GM23338 (cell line): ENCODE measurements around the gene BCKDHA. TPM values are rescaled to one million over a fixed set of nuclear protein-coding genes. Genes with fewer than 3 reads are reported as not detected.

Experiments used
- ATAC-seq: fragments of 200-7000 bp; cut with Tn5 transposase; 3 replicates; pipeline ENCODE4 v1.9.1; 2020
- DNase-seq: peaks from one replicate; pipeline ENCODE4 v3.0.0-alpha.2; 2015; ENCODE audit warnings: low spot score
- H2AFZ ChIP-seq: fragments of 200-600 bp; sonication (generic); 2 replicates; pipeline ENCODE4 v1.8.0; 2016; ENCODE audit warnings: antibody characterized with exemption, mild to moderate bottlenecking, moderate library complexity
- H3F3A ChIP-seq: fragments of 200-600 bp; sonication (generic); replicated peaks from 2 replicates; pipeline ENCODE4 v1.8.0; 2017; ENCODE audit warnings: antibody characterized with exemption, mixed run types, low read depth
- H3K27ac ChIP-seq: fragments of 200-600 bp; sonication (generic); 2 replicates; pipeline ENCODE4 v1.6.1; 2016; ENCODE audit warnings: low read depth
- H3K27me3 ChIP-seq: fragments of 200-600 bp; sonication (generic); 2 replicates; pipeline ENCODE4 v1.8.0; 2016; ENCODE audit warnings: mild to moderate bottlenecking, mixed run types, moderate library complexity; ENCODE audit not compliant: insufficient read depth
- H3K36me3 ChIP-seq: fragments of 200-600 bp; sonication (generic); 2 replicates; pipeline ENCODE4 v1.8.0; 2016; ENCODE audit warnings: mild to moderate bottlenecking; ENCODE audit not compliant: insufficient read depth
- H3K4me1 ChIP-seq: fragments of 200-600 bp; sonication (generic); 2 replicates; pipeline ENCODE4 v1.8.0; 2016; ENCODE audit warnings: mild to moderate bottlenecking, moderate library complexity; ENCODE audit not compliant: insufficient read depth
- H3K4me2 ChIP-seq: fragments of 200-600 bp; sonication (generic); 2 replicates; pipeline ENCODE4 v1.7.1; 2017; ENCODE audit warnings: mixed run types
- H3K4me3 ChIP-seq: fragments of 200-600 bp; sonication (generic); 2 replicates; pipeline ENCODE4 v1.6.1; 2016; ENCODE audit warnings: mixed run types
- H3K79me2 ChIP-seq: fragments of 200-600 bp; sonication (generic); replicated peaks from 2 replicates; pipeline ENCODE4 v1.8.0; 2017; ENCODE audit warnings: mild to moderate bottlenecking; ENCODE audit not compliant: insufficient read depth
- H3K9me2 ChIP-seq: fragments of 200-600 bp; sonication (generic); 2 replicates; pipeline ENCODE4 v1.8.0; 2017; ENCODE audit not compliant: insufficient read depth
- H4K20me1 ChIP-seq: fragments of 200-600 bp; sonication (generic); replicated peaks from 2 replicates; pipeline ENCODE4 v1.8.0; 2017; ENCODE audit warnings: mild to moderate bottlenecking; ENCODE audit not compliant: insufficient read depth
- H3K27ac Mint-ChIP-seq: 2 replicates; pipeline ENCODE4 v1.8.0; 2020; ENCODE audit warnings: inconsistent platforms, mild to moderate bottlenecking, moderate library complexity, mixed read lengths
- H3K27me3 Mint-ChIP-seq: 3 replicates; pipeline ENCODE4 v1.8.0; 2022; ENCODE audit warnings: low read depth, mild to moderate bottlenecking, moderate library complexity, mixed read lengths, inconsistent platforms; ENCODE audit not compliant: insufficient read depth, poor library complexity
- H3K36me3 Mint-ChIP-seq: 3 replicates; pipeline ENCODE4 v1.8.0; 2021; ENCODE audit warnings: low read depth, mild to moderate bottlenecking, inconsistent platforms, moderate library complexity, mixed read lengths
- H3K4me1 Mint-ChIP-seq: 3 replicates; pipeline ENCODE4 v1.8.0; 2020; ENCODE audit warnings: mild to moderate bottlenecking, inconsistent platforms, mixed read lengths
- H3K4me3 Mint-ChIP-seq: 3 replicates; pipeline ENCODE4 v1.8.0; 2021; ENCODE audit warnings: moderate library complexity, mild to moderate bottlenecking, inconsistent platforms, mixed read lengths
- H3K9me3 Mint-ChIP-seq: 3 replicates; pipeline ENCODE4 v1.8.0; 2020; ENCODE audit warnings: moderate library complexity, mild to moderate bottlenecking, inconsistent platforms, mixed read lengths
- CREB1 ChIP-seq: fragments of 250-450 bp; sonication (Bioruptor Pico); IDR thresholded peaks from 2 replicates; pipeline ENCODE4 v1.5.0; 2020; ENCODE audit warnings: low read depth, mild to moderate bottlenecking, moderate library complexity
- CTCF ChIP-seq, 2 experiments: fragments of 200-600 bp in 1 of 2; sonication (generic) in 1 of 2; conservative IDR thresholded peaks; 2 replicates each; pipeline versions ENCODE4 v1.5.1 to v1.6.1; 2016 to 2017; ENCODE audit warnings: antibody characterized with exemption in 2 of 2, low read depth in 2 of 2, mild to moderate bottlenecking in 2 of 2, moderate library complexity in 1 of 2
- ETS1 ChIP-seq: IDR thresholded peaks from 2 replicates; pipeline ENCODE4 v1.6.1; 2016; ENCODE audit warnings: antibody characterized with exemption
- EZH2 ChIP-seq: fragments of 200-600 bp; sonication (generic); IDR thresholded peaks from one replicate; pipeline ENCODE4 v1.8.0; 2017; ENCODE audit warnings: antibody characterized with exemption, mild to moderate bottlenecking, low read depth; ENCODE audit not compliant: unreplicated experiment
- EZH2phosphoT487 ChIP-seq: fragments of 200-600 bp; sonication (generic); IDR thresholded peaks from one replicate; pipeline ENCODE4 v1.8.1; 2018; ENCODE audit warnings: antibody characterized with exemption; ENCODE audit not compliant: unreplicated experiment
- JUNB ChIP-seq: IDR thresholded peaks from one replicate; pipeline ENCODE4 v1.6.1; 2016; ENCODE audit warnings: antibody characterized with exemption; ENCODE audit not compliant: unreplicated experiment
- NANOG ChIP-seq: IDR thresholded peaks from 2 replicates; pipeline ENCODE4 v1.6.1; 2016; ENCODE audit warnings: antibody characterized with exemption, borderline replicate concordance
- POLR2AphosphoS5 ChIP-seq: IDR thresholded peaks from 2 replicates; pipeline ENCODE4 v1.6.1; 2016; ENCODE audit warnings: antibody characterized with exemption, low read depth
- STAT1 ChIP-seq: IDR thresholded peaks from one replicate; pipeline ENCODE4 v1.6.1; 2016; ENCODE audit warnings: antibody characterized with exemption; ENCODE audit not compliant: unreplicated experiment
- ZNF114 ChIP-seq: fragments of 250-450 bp; sonication (Bioruptor Pico); IDR thresholded peaks from 2 replicates; pipeline ENCODE4 v1.5.0; 2020; ENCODE audit warnings: mild to moderate bottlenecking, moderate library complexity
- ZNF331 ChIP-seq: fragments of 250-450 bp; sonication (Bioruptor Pico); IDR thresholded peaks from 2 replicates; pipeline ENCODE4 v1.5.0; 2020; ENCODE audit warnings: low read depth, mild to moderate bottlenecking, moderate library complexity
- polyA plus RNA-seq: library from polyadenylated mRNA; unstranded; fragments of >200 nt; fragmentation: Nextera tagmentation; extraction: Ambion mirVana; gene quantifications from 2 replicates; pipeline ENCODE4 v1.2.1, GENCODE V29; 2016
- total RNA-seq: library from RNA; depleted of rRNA; stranded (reverse); fragments of >200 nt; shearing (Covaris generic); gene quantifications from 2 replicates; pipeline ENCODE4 v1.2.3, GENCODE V29; 2014
- TF ChIP-seq, protein P1 (sequence below): IDR thresholded peaks from one replicate; pipeline ENCODE4 v1.6.1; 2018; ENCODE audit warnings: antibody characterized with exemption; ENCODE audit not compliant: unreplicated experiment
- TF ChIP-seq, protein P2 (sequence below): fragments of 250-450 bp; sonication (Bioruptor Pico); IDR thresholded peaks from 2 replicates; pipeline ENCODE4 v1.5.0; 2020; ENCODE audit warnings: mild to moderate bottlenecking, moderate library complexity

Gene BCKDHA
- total and polyA plus RNA-seq, 2 experiments from 2014 or later: 15.0 to 42.4 TPM

DNA sequence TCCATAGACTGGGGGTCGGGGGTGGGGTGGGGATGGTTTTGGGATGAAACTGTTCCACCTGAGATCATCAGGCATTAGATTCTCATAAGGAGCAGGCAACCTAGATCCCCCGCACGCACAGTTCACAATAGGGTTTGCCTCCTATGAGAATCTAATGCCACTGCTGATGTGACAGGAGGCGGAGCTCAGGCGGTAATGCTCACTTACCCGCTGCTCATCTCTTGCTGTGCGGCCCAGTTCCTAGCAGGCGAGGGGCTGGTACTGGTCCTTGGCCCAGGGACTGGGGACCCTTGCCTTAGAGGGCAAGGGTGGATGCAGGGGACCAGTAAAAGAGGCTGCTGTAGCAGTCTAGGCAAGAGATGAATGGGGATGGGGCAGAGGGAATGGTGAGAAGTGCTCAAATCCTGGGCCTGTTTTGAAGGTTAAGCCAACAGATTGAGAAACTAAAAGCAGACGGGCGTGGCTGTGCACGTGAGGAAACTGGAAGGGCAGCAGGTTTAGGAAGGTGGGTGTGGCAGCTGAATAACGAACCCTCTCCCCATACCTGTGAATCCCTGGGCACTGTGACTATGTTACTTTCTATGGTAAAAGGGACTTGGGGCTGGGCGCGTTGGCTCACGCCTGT lies 43.8 kb downstream of the BCKDHA start:
- H3K4me1 Mint-ChIP-seq: peaks cover 18% of the 10 kb centered on the region
- H3K4me3 Mint-ChIP-seq: no peak overlapping the region
- Histone ChIP-seq H3K4me1 (peaks cover 8% of the 10 kb centered on the region), H4K20me1 (no peaks in the 10 kb centered on the region; the same call in 1 of the 2 replicates), H3K27me3 (0 out of 2 replicates have a peak, but pooled peaks cover 2% of the 10 kb centered on the region), H3K27ac (no peak overlapping the region), H3K36me3 (no peaks in the 10 kb centered on the region), H3K9me2 (no peaks in the 10 kb centered on the region), H3K79me2 (peaks cover 9% of the 10 kb centered on the region), H2AFZ (no peak overlapping the region), H3K4me3 (no peak overlapping the region), H3F3A (no peaks in the 10 kb centered on the region), H3K4me2 (no peak overlapping the region)
- H3K27me3 Mint-ChIP-seq: peaks cover 10% of the 10 kb centered on the region
- no peak for DNase-seq
- no peak for ATAC-seq
- H3K9me3 Mint-ChIP-seq: peaks cover 3% of the 10 kb centered on the region; the same call in 2 of the 3 replicates
- peaks cover 9% of the 10 kb centered on the region for H3K36me3 Mint-ChIP-seq
- no peak for TF ChIP-seq ZNF331 (CRISPR knock-in tag)
- TF ChIP-seq EZH2phosphoT487: no peak
- no peak for TF ChIP-seq CTCF (conservative IDR thresholded peaks at IDR 0.05; ENCODE audit: low read depth in 2 of 2)
- TF ChIP-seq EZH2: no peak
- TF ChIP-seq ETS1: no peak
- TF ChIP-seq STAT1: no peak
- TF ChIP-seq, protein P1, sequence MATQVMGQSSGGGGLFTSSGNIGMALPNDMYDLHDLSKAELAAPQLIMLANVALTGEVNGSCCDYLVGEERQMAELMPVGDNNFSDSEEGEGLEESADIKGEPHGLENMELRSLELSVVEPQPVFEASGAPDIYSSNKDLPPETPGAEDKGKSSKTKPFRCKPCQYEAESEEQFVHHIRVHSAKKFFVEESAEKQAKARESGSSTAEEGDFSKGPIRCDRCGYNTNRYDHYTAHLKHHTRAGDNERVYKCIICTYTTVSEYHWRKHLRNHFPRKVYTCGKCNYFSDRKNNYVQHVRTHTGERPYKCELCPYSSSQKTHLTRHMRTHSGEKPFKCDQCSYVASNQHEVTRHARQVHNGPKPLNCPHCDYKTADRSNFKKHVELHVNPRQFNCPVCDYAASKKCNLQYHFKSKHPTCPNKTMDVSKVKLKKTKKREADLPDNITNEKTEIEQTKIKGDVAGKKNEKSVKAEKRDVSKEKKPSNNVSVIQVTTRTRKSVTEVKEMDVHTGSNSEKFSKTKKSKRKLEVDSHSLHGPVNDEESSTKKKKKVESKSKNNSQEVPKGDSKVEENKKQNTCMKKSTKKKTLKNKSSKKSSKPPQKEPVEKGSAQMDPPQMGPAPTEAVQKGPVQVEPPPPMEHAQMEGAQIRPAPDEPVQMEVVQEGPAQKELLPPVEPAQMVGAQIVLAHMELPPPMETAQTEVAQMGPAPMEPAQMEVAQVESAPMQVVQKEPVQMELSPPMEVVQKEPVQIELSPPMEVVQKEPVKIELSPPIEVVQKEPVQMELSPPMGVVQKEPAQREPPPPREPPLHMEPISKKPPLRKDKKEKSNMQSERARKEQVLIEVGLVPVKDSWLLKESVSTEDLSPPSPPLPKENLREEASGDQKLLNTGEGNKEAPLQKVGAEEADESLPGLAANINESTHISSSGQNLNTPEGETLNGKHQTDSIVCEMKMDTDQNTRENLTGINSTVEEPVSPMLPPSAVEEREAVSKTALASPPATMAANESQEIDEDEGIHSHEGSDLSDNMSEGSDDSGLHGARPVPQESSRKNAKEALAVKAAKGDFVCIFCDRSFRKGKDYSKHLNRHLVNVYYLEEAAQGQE: no peak
- no peak for TF ChIP-seq JUNB
- TF ChIP-seq, protein P2, sequence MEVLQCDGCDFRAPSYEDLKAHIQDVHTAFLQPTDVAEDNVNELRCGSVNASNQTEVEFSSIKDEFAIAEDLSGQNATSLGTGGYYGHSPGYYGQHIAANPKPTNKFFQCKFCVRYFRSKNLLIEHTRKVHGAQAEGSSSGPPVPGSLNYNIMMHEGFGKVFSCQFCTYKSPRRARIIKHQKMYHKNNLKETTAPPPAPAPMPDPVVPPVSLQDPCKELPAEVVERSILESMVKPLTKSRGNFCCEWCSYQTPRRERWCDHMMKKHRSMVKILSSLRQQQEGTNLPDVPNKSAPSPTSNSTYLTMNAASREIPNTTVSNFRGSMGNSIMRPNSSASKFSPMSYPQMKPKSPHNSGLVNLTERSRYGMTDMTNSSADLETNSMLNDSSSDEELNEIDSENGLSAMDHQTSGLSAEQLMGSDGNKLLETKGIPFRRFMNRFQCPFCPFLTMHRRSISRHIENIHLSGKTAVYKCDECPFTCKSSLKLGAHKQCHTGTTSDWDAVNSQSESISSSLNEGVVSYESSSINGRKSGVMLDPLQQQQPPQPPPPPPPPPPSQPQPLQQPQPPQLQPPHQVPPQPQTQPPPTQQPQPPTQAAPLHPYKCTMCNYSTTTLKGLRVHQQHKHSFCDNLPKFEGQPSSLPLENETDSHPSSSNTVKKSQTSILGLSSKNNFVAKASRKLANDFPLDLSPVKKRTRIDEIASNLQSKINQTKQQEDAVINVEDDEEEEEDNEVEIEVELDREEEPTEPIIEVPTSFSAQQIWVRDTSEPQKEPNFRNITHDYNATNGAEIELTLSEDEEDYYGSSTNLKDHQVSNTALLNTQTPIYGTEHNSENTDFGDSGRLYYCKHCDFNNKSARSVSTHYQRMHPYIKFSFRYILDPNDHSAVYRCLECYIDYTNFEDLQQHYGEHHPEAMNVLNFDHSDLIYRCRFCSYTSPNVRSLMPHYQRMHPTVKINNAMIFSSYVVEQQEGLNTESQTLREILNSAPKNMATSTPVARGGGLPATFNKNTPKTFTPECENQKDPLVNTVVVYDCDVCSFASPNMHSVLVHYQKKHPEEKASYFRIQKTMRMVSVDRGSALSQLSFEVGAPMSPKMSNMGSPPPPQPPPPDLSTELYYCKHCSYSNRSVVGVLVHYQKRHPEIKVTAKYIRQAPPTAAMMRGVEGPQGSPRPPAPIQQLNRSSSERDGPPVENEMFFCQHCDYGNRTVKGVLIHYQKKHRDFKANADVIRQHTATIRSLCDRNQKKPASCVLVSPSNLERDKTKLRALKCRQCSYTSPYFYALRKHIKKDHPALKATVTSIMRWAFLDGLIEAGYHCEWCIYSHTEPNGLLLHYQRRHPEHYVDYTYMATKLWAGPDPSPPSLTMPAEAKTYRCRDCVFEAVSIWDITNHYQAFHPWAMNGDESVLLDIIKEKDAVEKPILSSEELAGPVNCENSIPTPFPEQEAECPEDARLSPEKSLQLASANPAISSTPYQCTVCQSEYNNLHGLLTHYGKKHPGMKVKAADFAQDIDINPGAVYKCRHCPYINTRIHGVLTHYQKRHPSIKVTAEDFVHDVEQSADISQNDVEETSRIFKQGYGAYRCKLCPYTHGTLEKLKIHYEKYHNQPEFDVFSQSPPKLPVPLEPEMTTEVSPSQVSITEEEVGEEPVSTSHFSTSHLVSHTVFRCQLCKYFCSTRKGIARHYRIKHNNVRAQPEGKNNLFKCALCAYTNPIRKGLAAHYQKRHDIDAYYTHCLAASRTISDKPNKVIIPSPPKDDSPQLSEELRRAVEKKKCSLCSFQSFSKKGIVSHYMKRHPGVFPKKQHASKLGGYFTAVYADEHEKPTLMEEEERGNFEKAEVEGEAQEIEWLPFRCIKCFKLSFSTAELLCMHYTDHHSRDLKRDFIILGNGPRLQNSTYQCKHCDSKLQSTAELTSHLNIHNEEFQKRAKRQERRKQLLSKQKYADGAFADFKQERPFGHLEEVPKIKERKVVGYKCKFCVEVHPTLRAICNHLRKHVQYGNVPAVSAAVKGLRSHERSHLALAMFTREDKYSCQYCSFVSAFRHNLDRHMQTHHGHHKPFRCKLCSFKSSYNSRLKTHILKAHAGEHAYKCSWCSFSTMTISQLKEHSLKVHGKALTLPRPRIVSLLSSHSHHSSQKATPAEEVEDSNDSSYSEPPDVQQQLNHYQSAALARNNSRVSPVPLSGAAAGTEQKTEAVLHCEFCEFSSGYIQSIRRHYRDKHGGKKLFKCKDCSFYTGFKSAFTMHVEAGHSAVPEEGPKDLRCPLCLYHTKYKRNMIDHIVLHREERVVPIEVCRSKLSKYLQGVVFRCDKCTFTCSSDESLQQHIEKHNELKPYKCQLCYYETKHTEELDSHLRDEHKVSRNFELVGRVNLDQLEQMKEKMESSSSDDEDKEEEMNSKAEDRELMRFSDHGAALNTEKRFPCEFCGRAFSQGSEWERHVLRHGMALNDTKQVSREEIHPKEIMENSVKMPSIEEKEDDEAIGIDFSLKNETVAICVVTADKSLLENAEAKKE: no peak
- no peak for TF ChIP-seq POLR2AphosphoS5
- TF ChIP-seq NANOG: no peak
- TF ChIP-seq ZNF114: no peak
- no peak for TF ChIP-seq CREB1
- H3K27ac Mint-ChIP-seq: no peak overlapping the region
